ENCODE data around the gene PAX3.

Gene PAX3

DNA sequence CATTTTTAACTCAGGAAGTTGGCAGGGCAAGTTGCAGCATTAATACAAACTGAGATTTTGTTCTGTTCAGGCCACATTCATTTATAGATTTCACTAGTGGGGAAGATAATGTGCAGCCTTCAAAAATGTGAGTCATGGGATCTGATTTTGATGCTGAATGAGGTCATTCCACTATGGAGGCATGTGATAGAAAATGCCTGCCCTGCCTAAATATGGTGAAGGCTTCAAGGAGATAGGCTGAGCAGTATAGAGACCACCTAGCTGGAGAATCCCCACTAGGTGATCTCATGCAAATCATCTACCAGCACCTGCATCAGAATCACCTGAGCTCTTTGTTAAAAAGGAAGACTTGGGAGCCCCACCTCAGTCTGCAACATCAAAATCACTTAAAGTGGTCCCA, 43.7 kb downstream of the PAX3 start:
- TF ChIP-seq ZNF384 (IDR thresholded peaks at IDR 0.05): no peak
- TF ChIP-seq ELF4 (IDR thresholded peaks at IDR 0.05): no peak
- TF ChIP-seq, protein P1, sequence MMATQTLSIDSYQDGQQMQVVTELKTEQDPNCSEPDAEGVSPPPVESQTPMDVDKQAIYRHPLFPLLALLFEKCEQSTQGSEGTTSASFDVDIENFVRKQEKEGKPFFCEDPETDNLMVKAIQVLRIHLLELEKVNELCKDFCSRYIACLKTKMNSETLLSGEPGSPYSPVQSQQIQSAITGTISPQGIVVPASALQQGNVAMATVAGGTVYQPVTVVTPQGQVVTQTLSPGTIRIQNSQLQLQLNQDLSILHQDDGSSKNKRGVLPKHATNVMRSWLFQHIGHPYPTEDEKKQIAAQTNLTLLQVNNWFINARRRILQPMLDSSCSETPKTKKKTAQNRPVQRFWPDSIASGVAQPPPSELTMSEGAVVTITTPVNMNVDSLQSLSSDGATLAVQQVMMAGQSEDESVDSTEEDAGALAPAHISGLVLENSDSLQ (IDR thresholded peaks at IDR 0.05): no peak
- no peak for TF ChIP-seq L3MBTL2 (conservative IDR thresholded peaks at IDR 0.05)
- TF ChIP-seq FOXA1 (IDR thresholded peaks at IDR 0.05): no peak
- no peak for TF ChIP-seq NFRKB (IDR thresholded peaks at IDR 0.05)
- ChIA-PET POLR2A (no interaction called here), CTCF (interaction anchor here (0.6 kb wide), 1 partner anchor 1316 kb away, joined by 4 read pairs; no protein-coding TSS in a partner anchor)
- no peak for DNase-seq (ENCODE audit: extremely low spot score)

DNA sequence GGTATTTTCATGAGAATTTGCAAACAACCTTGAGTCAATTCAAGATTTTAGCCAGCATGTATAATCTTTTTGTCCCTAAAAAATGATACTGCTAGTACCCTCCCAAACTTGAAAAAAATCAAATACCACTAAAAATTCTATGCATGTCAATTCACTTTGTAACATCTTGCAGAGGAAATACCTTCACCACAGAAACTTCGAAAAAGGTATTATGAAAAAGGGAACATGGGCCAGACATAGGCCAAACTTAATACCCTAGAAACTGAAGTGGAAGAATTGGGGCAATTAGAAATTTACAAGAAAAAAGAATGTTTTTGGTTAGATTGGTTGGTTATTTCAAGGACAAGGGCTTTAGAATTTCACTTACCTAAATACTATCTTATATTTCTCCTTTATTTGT, 48.5 kb downstream of the PAX3 start:
- POLR2A ChIA-PET: no interaction called here
- no peak for DNase-seq (ENCODE audit: extremely low spot score)
- TF ChIP-seq HDGF (IDR thresholded peaks at IDR 0.05; ENCODE audit: borderline replicate concordance) (no peak), L3MBTL2 (conservative IDR thresholded peaks at IDR 0.05) (no peak), SP1 (IDR thresholded peaks at IDR 0.05) (no peak), FOXA1 (IDR thresholded peaks at IDR 0.05) (no peak), ARNT (IDR thresholded peaks at IDR 0.05) (no peak), TARDBP (IDR thresholded peaks at IDR 0.05) (no peak), FOXK2 (IDR thresholded peaks at IDR 0.05) (no peak), SUZ12 (IDR thresholded peaks at IDR 0.05) (no peak)
- TF ChIP-seq, protein P1 (IDR thresholded peaks at IDR 0.05): no peak
- CTCF ChIA-PET: no interaction called here

DNA sequence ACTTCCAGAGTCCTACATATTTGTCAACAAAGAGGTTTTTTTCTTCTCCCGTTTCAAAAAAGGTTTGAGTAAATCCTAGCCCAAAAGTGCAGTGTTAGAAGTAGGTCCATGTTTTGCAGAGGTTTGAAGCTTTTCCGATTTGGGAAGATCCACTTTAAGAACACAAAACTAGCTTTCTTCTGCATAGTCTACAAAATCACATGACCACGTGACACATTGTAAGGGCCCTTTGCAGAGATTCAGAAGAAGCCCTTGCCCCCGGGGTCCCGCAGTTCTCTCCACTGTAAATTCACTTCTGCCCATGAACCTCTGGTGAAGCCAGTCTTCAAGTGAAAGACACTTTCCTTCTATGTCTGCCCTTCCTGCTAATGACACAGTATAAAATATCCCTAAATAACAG, 49.4 kb downstream of the PAX3 start:
- ChIA-PET CTCF (no interaction called here), POLR2A (no interaction called here)
- no peak for DNase-seq (ENCODE audit: extremely low spot score)
- no peak for TF ChIP-seq TARDBP (IDR thresholded peaks at IDR 0.05)
- TF ChIP-seq FOXK2 (IDR thresholded peaks at IDR 0.05): no peak
- TF ChIP-seq FOXA1 (IDR thresholded peaks at IDR 0.05): no peak
- no peak for TF ChIP-seq FOXM1 (IDR thresholded peaks at IDR 0.05; ENCODE audit: borderline replicate concordance)
- no peak for TF ChIP-seq ELF4 (IDR thresholded peaks at IDR 0.05)
- TF ChIP-seq SP1 (IDR thresholded peaks at IDR 0.05): no peak
- no peak for TF ChIP-seq ZNF384 (IDR thresholded peaks at IDR 0.05)
- no peak for TF ChIP-seq HDGF (IDR thresholded peaks at IDR 0.05; ENCODE audit: borderline replicate concordance)
- no peak for TF ChIP-seq CTBP1 (IDR thresholded peaks at IDR 0.05; ENCODE audit: borderline replicate concordance)
- TF ChIP-seq, protein P1 (IDR thresholded peaks at IDR 0.05): no peak
- TF ChIP-seq SUZ12 (IDR thresholded peaks at IDR 0.05): no peak
- TF ChIP-seq BHLHE40 (IDR thresholded peaks at IDR 0.05; ENCODE audit: borderline replicate concordance): no peak
- no peak for TF ChIP-seq LEF1 (IDR thresholded peaks at IDR 0.05; ENCODE audit: borderline replicate concordance)
- no peak for TF ChIP-seq ARNT (IDR thresholded peaks at IDR 0.05)
- no peak for TF ChIP-seq NFRKB (IDR thresholded peaks at IDR 0.05)
- TF ChIP-seq L3MBTL2 (conservative IDR thresholded peaks at IDR 0.05): no peak

DNA sequence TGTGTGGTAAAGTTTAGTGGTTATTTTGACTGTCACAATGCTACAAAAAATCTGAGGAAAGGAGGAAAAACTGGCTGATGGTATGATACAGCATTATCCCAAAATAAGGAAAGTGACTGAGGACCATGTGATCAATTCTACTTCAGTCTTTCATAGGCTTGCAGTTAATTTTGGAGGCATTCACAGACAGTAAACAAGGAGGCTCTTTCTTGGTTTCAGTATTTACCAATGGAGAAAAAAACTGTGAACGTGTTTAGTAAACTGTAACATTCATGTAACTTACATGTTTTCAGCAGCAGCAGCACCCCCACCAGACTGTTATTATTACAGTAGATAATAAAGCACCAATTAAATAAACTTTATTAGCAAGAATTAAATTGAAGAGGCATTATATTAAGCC, 50.0 kb downstream of the PAX3 start:
- ChIA-PET POLR2A (no interaction called here), CTCF (no interaction called here)
- DNase-seq (ENCODE audit: extremely low spot score): no peak
- TF ChIP-seq FOXA1 (IDR thresholded peaks at IDR 0.05) (no peak), FOXK2 (IDR thresholded peaks at IDR 0.05) (no peak), CTBP1 (IDR thresholded peaks at IDR 0.05; ENCODE audit: borderline replicate concordance) (no peak), L3MBTL2 (conservative IDR thresholded peaks at IDR 0.05) (no peak), HDGF (IDR thresholded peaks at IDR 0.05; ENCODE audit: borderline replicate concordance) (no peak), LEF1 (IDR thresholded peaks at IDR 0.05; ENCODE audit: borderline replicate concordance) (no peak), SUZ12 (IDR thresholded peaks at IDR 0.05) (no peak), ARNT (IDR thresholded peaks at IDR 0.05) (no peak), NFRKB (IDR thresholded peaks at IDR 0.05) (no peak)

DNA sequence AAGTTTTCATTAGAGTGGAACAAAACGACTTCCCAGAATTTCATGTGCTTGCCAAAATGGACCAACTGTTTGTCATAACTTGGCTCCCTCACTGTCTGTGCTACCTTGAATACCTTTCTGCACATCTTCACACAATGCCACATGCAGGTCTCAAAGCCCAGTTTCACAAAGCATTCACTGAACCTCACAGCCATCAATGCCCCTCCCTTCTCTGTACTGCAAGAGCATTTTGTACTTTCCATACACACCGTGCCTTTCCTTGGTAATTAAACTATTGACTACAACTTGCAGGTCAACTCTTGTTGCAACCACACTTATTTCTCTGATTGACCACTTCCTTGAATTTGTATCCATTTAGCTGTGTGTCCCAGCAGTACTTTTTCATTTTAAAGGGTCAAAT, 50.5 kb downstream of the PAX3 start:
- TF ChIP-seq FOXM1 (IDR thresholded peaks at IDR 0.05; ENCODE audit: borderline replicate concordance) (no peak), HDGF (IDR thresholded peaks at IDR 0.05; ENCODE audit: borderline replicate concordance) (no peak), LEF1 (IDR thresholded peaks at IDR 0.05; ENCODE audit: borderline replicate concordance) (no peak), ZNF384 (IDR thresholded peaks at IDR 0.05) (no peak), SUZ12 (IDR thresholded peaks at IDR 0.05) (no peak), TARDBP (IDR thresholded peaks at IDR 0.05) (no peak), BHLHE40 (IDR thresholded peaks at IDR 0.05; ENCODE audit: borderline replicate concordance) (no peak), ARNT (IDR thresholded peaks at IDR 0.05) (no peak), FOXA1 (IDR thresholded peaks at IDR 0.05) (no peak)

DNA sequence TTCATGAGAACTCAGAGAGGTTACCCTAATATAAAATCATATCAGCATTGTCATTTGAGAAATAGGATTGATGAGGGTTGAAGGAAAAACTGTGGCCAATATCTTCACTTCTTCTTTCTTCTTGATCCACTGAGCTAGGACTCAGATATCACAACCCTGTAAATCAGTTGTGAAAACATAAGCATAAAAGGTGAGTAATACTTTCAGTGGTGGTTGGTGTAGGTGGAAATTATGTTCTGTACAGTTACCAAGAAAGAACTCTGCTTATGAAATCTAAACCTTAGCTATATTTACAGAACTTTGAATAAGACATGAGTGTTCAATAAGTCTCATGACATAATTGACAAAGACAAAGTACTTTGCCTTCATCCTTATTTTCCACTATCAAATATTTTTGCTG, 56.3 kb downstream of the PAX3 start:
- ChIA-PET POLR2A (interaction anchor here (2.3 kb wide), 1 partner anchor 56 kb away, joined by 7 read pairs; the partner anchor contains the start of gene PAX3), CTCF (no interaction called here)
- TF ChIP-seq FOXA1 (IDR thresholded peaks at IDR 0.05) (no peak), FOXM1 (IDR thresholded peaks at IDR 0.05; ENCODE audit: borderline replicate concordance) (no peak), ARNT (IDR thresholded peaks at IDR 0.05) (no peak), SUZ12 (IDR thresholded peaks at IDR 0.05) (no peak), L3MBTL2 (conservative IDR thresholded peaks at IDR 0.05) (no peak), FOXK2 (IDR thresholded peaks at IDR 0.05) (no peak), BHLHE40 (IDR thresholded peaks at IDR 0.05; ENCODE audit: borderline replicate concordance) (no peak), NFRKB (IDR thresholded peaks at IDR 0.05) (no peak), ZNF384 (IDR thresholded peaks at IDR 0.05) (no peak), HDGF (IDR thresholded peaks at IDR 0.05; ENCODE audit: borderline replicate concordance) (no peak), LEF1 (IDR thresholded peaks at IDR 0.05; ENCODE audit: borderline replicate concordance) (no peak), TARDBP (IDR thresholded peaks at IDR 0.05) (no peak), CTBP1 (IDR thresholded peaks at IDR 0.05; ENCODE audit: borderline replicate concordance) (no peak), SP1 (IDR thresholded peaks at IDR 0.05) (no peak), ELF4 (IDR thresholded peaks at IDR 0.05) (no peak)
- TF ChIP-seq, protein P1 (IDR thresholded peaks at IDR 0.05): no peak
- no peak for DNase-seq (ENCODE audit: extremely low spot score)

More for the DNA sequence above, 50.5 kb downstream of the PAX3 start:
- ChIA-PET POLR2A (no interaction called here), CTCF (no interaction called here)
- no peak for DNase-seq (ENCODE audit: extremely low spot score)
